HG03469 (cell line): ENCODE data around the gene TIAM1.

Experiments
- ATAC-seq: cut with Tn5 transposase; IDR thresholded peaks from one replicate; pipeline ENCODE4 v1.9.1; 2021; ENCODE audit warnings: mild to moderate bottlenecking, moderate library complexity, moderate number of reproducible peaks; ENCODE audit not compliant: unreplicated experiment

The TIAM1 gene

GRCh38 chr21:31103571-31104265, 240.3 kb downstream of the TIAM1 start:
- no peak for ATAC-seq

GRCh38 chr21:31103163-31103562, 240.9 kb downstream of the TIAM1 start:
- ATAC-seq: no peak

DNA sequence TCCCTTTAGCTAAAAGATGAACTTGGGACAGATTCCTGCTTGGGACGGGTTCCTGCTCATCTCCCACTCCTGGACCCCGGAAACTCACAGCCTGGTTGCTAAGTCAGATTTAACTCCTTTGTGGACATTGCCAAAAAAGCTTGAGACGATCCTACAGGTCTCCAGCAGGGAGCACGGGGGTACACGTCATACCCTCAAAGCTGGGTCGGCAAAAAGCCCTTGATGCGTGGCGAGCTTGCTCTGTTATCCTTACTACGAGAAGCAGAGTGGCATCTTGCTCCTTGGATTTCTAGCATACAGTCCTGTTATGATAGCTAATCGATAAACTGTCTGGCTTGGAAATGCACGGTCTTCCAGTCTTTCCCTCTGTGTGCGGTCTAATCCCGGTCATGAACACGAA, 244.9 kb downstream of the TIAM1 start:
- no peak for ATAC-seq

DNA sequence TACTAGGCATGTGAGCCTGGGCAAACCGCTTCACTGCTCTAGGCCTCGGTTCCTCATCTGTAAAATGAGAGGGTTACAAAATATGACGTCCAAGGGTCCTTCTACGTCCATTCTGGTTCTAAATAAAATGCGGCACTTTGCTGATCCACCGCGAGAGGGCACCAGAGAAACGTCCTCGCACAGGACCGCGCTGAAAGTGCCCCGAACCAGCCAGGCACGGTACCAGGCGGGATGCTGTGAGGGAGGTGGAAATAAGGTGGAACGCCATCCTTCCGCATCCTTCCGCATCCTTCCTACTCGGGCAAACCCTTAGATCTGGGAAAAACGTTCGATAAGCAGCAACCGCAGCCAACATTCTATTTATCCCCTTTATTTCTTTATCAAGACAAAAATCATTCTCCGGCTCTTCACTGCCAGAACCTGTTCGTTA, 245.5 kb downstream of the TIAM1 start:
- ATAC-seq: no peak

DNA sequence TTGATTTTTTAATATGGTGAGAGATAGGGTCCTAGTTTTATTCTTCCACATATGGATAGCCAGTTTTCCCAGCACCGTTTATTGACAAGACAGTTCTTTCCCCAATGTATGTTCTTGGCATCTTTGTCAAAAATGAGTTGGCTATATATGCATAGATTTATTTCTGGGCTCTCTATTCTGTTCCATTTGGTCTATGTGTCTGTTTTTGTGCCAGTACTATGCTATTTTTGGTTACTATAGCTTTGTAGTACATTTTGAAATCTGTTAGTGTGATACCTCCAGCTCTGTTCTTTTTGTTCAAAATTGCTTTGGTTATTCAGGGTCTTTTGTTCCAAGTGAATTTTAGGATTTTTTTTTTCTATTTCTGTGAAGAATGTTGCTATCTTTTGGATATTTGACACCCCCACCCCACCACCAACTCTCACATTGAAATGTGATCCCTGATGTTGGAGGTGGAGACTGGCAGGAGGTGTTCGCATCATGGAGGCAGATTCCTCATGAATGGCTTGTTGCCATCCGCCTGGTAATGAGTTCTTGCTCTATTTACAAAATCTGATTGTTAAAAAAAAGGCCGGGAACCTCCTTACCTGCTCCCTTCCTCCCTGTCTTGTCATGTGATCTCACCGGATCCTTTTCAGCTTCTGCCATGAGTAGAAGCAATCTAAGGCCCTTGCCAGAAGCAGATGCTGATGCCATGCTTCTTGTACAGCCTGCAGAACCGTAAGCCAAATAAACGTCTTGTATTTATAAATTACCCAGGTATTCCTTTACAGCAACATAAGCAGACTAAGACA, 251.0 kb downstream of the TIAM1 start:
- no peak for ATAC-seq

DNA sequence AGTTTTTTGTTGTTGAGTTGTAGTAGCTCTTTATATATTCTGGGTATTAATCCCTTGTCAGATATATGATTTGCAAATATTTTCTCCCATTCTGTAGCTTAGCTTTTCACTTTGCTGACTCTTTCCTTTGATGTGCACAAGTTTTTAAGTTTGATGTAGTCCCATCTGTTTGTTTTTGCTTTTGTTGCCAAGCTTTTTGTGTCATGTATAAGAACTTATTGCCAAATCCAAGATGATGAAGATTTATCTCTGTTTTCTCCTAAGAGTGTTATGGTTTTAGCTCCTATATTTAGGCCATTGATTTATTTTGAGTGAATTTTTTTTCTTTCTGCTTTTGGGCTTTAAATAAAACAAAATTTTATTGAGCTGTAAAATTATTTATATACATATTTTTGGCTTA, 253.7 kb downstream of the TIAM1 start:
- no peak for ATAC-seq

- ATAC-seq: no peak
Measured at GRCh38 chr21:31088474-31088751, 255.6 kb downstream of the TIAM1 start.

GRCh38 chr21:31087639-31088473, 256.2 kb downstream of the TIAM1 start:
- no peak for ATAC-seq

- ATAC-seq: no peak
Measured at GRCh38 chr21:31084689-31085088, 259.4 kb downstream of the TIAM1 start.

- peak; percentile 74 for ATAC-seq
Measured at GRCh38 chr21:31078796-31079195, 265.3 kb downstream of the TIAM1 start.

DNA sequence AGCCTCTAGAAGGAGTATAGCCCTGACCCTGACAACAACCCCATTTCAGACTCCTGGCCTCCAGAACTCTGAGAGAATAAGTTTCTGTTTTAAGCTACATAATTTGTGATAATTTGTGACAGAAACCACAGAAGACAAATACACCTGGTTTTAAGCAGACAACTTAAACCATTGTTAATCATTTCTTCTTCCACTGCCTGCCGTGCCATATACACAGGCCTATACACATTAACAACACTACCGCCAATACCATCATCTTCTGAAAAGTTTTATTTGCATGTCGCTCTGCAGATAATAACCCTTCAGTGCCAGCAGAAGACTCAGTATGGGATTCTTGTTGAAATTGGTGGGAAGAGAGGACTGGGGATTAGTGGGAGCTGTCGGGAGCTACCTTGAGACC, 265.8 kb downstream of the TIAM1 start:
- peak; percentile 32 for ATAC-seq

DNA sequence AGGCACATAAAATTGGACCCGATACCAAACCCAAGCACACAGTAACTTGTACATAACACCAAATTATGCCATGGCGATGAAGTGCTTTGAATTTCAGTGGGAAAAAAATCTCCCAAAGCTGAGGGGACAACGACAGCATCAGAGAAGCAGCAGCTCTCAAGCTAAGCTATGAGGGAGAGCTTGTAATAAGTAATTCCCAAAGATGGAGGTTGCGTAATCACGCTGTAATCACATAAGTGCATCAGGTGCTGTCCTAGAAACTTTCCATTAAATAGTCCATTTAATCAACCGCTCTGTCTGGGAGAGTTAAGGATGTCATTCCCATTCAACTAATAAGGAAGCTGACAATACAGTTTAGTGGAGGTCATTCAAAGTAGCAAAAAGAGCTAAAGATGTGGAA, 268.2 kb downstream of the TIAM1 start:
- no peak for ATAC-seq

DNA sequence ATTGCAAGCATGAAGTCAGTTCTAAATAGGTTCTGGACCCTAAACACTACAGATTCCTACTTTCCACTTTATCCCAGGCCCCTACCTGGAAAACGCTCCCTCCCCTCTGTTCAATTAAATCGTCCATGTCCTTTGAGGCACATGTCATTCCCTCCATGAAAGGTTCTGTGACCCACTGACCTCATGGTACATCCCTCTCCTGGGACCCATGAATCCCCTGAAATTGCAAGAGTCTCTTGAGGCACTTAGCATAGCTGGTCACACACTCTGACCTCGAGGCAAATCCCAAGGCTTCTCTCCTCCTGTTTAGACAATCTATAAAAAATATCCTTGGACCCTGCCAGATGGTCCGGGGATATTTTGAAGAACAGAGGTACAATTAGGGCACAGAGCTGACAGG, 271.5 kb downstream of the TIAM1 start:
- no peak for ATAC-seq
